IMR-90 (cell line): Measurements from ENCODE around the gene TSPAN4. TPM values are rescaled to one million over a fixed set of nuclear protein-coding genes. Genes with fewer than 3 reads are reported as not detected.

ENCODE experiments used
- ATAC-seq: fragments of 200-7000 bp; cut with Tn5 transposase; 2 replicates; pipeline ENCODE4 v1.9.1; 2020; ENCODE audit warnings: low read depth, mild to moderate bottlenecking, moderate library complexity
- BruUV-seq: library from RNA; stranded (reverse); fragments of 400-500 nt; replicated peaks from 2 replicates; lab custom pipeline; 2021; lab: Mats Ljungman, UMichigan
- CTCF ChIA-PET: fragments of 300-600 bp; formaldehyde crosslinking; extraction: SDS; loops from one replicate; lab custom pipeline; 2021; ENCODE audit warnings: antibody characterized with exemption; lab: Yijun Ruan, JAX
- POLR2A ChIA-PET: fragments of 300-600 bp; sonication (Branson Sonifier 250); formaldehyde crosslinking; loops from one replicate; lab custom pipeline; 2022; ENCODE audit warnings: antibody characterized with exemption; ENCODE audit not compliant: unreplicated experiment; lab: Charles Lee
- DNase-seq: peaks from one replicate; pipeline ENCODE4 v3.0.0; 2013
- H2AFZ ChIP-seq: replicated peaks from 2 replicates; pipeline ENCODE3; 2013; ENCODE audit warnings: low read length, mild to moderate bottlenecking; ENCODE audit not compliant: poor library complexity
- H2AK5ac ChIP-seq: 2 replicates; pipeline ENCODE4 v1.6.1; 2013; ENCODE audit warnings: low read depth, low read length, inconsistent platforms
- H2AK9ac ChIP-seq: replicated peaks from 2 replicates; pipeline ENCODE3; 2013; ENCODE audit warnings: mild to moderate bottlenecking, low read depth, low read length, moderate library complexity; ENCODE audit not compliant: poor library complexity
- H2BK120ac ChIP-seq: 2 replicates; pipeline ENCODE4 v1.6.1; 2013; ENCODE audit warnings: low read depth, low read length, inconsistent platforms
- H2BK15ac ChIP-seq: 3 replicates; pipeline ENCODE4 v1.6.1; 2013; ENCODE audit warnings: low read depth, low read length, inconsistent platforms
- H2BK20ac ChIP-seq: 2 replicates; pipeline ENCODE4 v1.6.1; 2013; ENCODE audit warnings: low read depth, mild to moderate bottlenecking, inconsistent platforms, low read length, moderate library complexity
- H2BK5ac ChIP-seq: 2 replicates; pipeline ENCODE4 v1.6.1; 2013; ENCODE audit warnings: mild to moderate bottlenecking, low read depth, low read length, inconsistent platforms; ENCODE audit not compliant: poor library complexity, severe bottlenecking
- H3K14ac ChIP-seq: replicated peaks from 2 replicates; pipeline ENCODE4 v1.6.1; 2013; ENCODE audit warnings: low read depth, low read length, inconsistent platforms
- H3K18ac ChIP-seq: 2 replicates; pipeline ENCODE4 v1.6.1; 2013; ENCODE audit warnings: low read depth, low read length, control low read depth
- H3K23ac ChIP-seq: 2 replicates; pipeline ENCODE4 v1.6.1; 2013; ENCODE audit warnings: low read depth, low read length, inconsistent platforms
- H3K27ac ChIP-seq: 2 replicates; pipeline ENCODE4 v1.5.1; 2013; ENCODE audit warnings: mild to moderate bottlenecking, control low read depth, low read length; ENCODE audit not compliant: insufficient read depth
- H3K27me3 ChIP-seq: 2 replicates; pipeline ENCODE4 v1.6.1; 2013; ENCODE audit warnings: low read length; ENCODE audit not compliant: control insufficient read depth, insufficient read depth
- H3K36me3 ChIP-seq: 2 replicates; pipeline ENCODE4 v1.6.1; 2013; ENCODE audit warnings: low read length, mixed read lengths; ENCODE audit not compliant: control insufficient read depth, insufficient read depth
- H3K4ac ChIP-seq: 2 replicates; pipeline ENCODE4 v1.6.1; 2013; ENCODE audit warnings: low read depth, low read length, inconsistent platforms
- H3K4me1 ChIP-seq: 2 replicates; pipeline ENCODE4 v1.6.1; 2013; ENCODE audit warnings: low read length, mixed read lengths; ENCODE audit not compliant: control insufficient read depth, insufficient read depth
- H3K4me2 ChIP-seq: 2 replicates; pipeline ENCODE4 v1.6.1; 2013; ENCODE audit warnings: low read depth, mild to moderate bottlenecking, control low read depth, low read length, moderate library complexity
- H3K4me3 ChIP-seq: 2 replicates; pipeline ENCODE4 v1.5.1; 2013; ENCODE audit warnings: low read depth, mild to moderate bottlenecking, control low read depth, low read length, moderate library complexity; ENCODE audit not compliant: insufficient read depth
- H3K56ac ChIP-seq: 2 replicates; pipeline ENCODE4 v1.6.1; 2013; ENCODE audit warnings: low read length, inconsistent platforms; ENCODE audit not compliant: insufficient read depth; ENCODE audit errors: extremely low read depth
- H3K79me1 ChIP-seq, 2 experiments: 2 replicates each; pipeline ENCODE4 v1.6.1; 2013; ENCODE audit warnings: low read length in 2 of 2, inconsistent platforms in 1 of 2, low read depth in 1 of 2
- H3K9ac ChIP-seq: 2 replicates; pipeline ENCODE4 v1.6.1; 2013; ENCODE audit warnings: low read depth, low read length, control low read depth
- H3K9me1 ChIP-seq: 2 replicates; pipeline ENCODE4 v1.6.1; 2013; ENCODE audit warnings: low read length, inconsistent platforms; ENCODE audit not compliant: insufficient read depth
- H3K9me3 ChIP-seq: 2 replicates; pipeline ENCODE4 v1.6.1; 2013; ENCODE audit warnings: low read length; ENCODE audit not compliant: control insufficient read depth, insufficient read depth
- H4K20me1 ChIP-seq: 2 replicates; pipeline ENCODE4 v1.6.1; 2013; ENCODE audit warnings: low read length, inconsistent platforms; ENCODE audit not compliant: insufficient read depth
- H4K5ac ChIP-seq: 2 replicates; pipeline ENCODE4 v1.6.1; 2013; ENCODE audit warnings: mild to moderate bottlenecking, low read depth, low read length, control low read depth
- H4K8ac ChIP-seq, 2 experiments: 2 replicates each; pipeline ENCODE4 v1.6.1; 2013; ENCODE audit warnings: low read depth in 2 of 2, low read length in 2 of 2, control low read depth in 1 of 2, inconsistent platforms in 1 of 2
- H4K91ac ChIP-seq: 2 replicates; pipeline ENCODE4 v1.6.1; 2013; ENCODE audit warnings: low read depth, low read length, inconsistent platforms; ENCODE audit not compliant: insufficient read depth
- BHLHE40 ChIP-seq: fragments of 150-350 bp; IDR thresholded peaks from 2 replicates; pipeline ENCODE4 v1.6.1; 2016; ENCODE audit warnings: mild to moderate bottlenecking, low read depth, low read length
- CEBPB ChIP-seq: IDR thresholded peaks from 2 replicates; pipeline ENCODE4 v1.6.1; 2012; ENCODE audit warnings: low read depth, low read length, improper control_type of control experiment
- FOS ChIP-seq: fragments of 150-350 bp; IDR thresholded peaks from 2 replicates; pipeline ENCODE4 v1.6.1; 2016; ENCODE audit warnings: low read depth, low read length
- MAFK ChIP-seq: IDR thresholded peaks from 2 replicates; pipeline ENCODE4 v1.6.1; 2012; ENCODE audit warnings: low read depth, low read length, improper control_type of control experiment
- MXI1 ChIP-seq: IDR thresholded peaks from 2 replicates; pipeline ENCODE4 v1.6.1; 2012; ENCODE audit warnings: low read depth, mild to moderate bottlenecking, low read length, moderate library complexity, borderline replicate concordance
- NFE2L2 ChIP-seq: fragments of 150-350 bp; IDR thresholded peaks from 2 replicates; pipeline ENCODE4 v1.6.1; 2016; ENCODE audit warnings: low read depth, mild to moderate bottlenecking, low read length
- POLR2A ChIP-seq: IDR thresholded peaks from 2 replicates; pipeline ENCODE4 v1.6.1; 2012; ENCODE audit warnings: mild to moderate bottlenecking, low read depth, low read length
- RAD21 ChIP-seq: IDR thresholded peaks from 2 replicates; pipeline ENCODE4 v1.6.1; 2012; ENCODE audit warnings: low read length, improper control_type of control experiment
- RCOR1 ChIP-seq: IDR thresholded peaks from 2 replicates; pipeline ENCODE4 v1.6.1; 2012; ENCODE audit warnings: mild to moderate bottlenecking, low read length, improper control_type of control experiment; ENCODE audit not compliant: insufficient replicate concordance
- RFX5 ChIP-seq: IDR thresholded peaks from 2 replicates; pipeline ENCODE4 v1.8.0; 2012; ENCODE audit warnings: low read depth, mild to moderate bottlenecking, low read length, moderate library complexity
- SMC3 ChIP-seq: fragments of 150-350 bp; IDR thresholded peaks from 2 replicates; pipeline ENCODE4 v1.6.1; 2016; ENCODE audit warnings: low read depth, mild to moderate bottlenecking, antibody characterized with exemption, low read length, moderate library complexity
- WGBS, 2 experiments: methylation state at CpG; one replicate each; pipeline versions ENCODE4 v1.1.5 to v1.1.7; 2013; ENCODE audit warnings: missing lambda C conversion rate in 2 of 2; ENCODE audit not compliant: insufficient read length in 1 of 2; ENCODE audit errors: extremely low coverage in 2 of 2; 5-methylcytosine and 5-hydroxymethylcytosine counted together
- dilution Hi-C: fragments of 300-500 bp; cut with HindIII; formaldehyde crosslinking; loops from one replicate; pipeline ENCODE4 v1.14.3; 2018; ENCODE audit warnings: low sequenced_read_pairs; ENCODE audit not compliant: unreplicated experiment
- in situ Hi-C: fragments of 300-500 bp; cut with MboI; formaldehyde crosslinking; loops from 3 replicates; pipeline ENCODE4 v1.14.3; 2019; ENCODE audit warnings: low sequenced_read_pairs, inconsistent platforms, mixed read lengths
- intact Hi-C: fragments of 100-400 bp; cut with micrococcal nuclease; formaldehyde crosslinking; loops from 2 replicates; pipeline ENCODE4 v1.10.0; 2022
- polyA plus RNA-seq, 3 experiments: library from polyadenylated mRNA; depleted of rRNA; stranded (reverse); fragments of >200 nt; gene quantifications; 2 replicates each; pipeline ENCODE4 v1.2.3, GENCODE V29; 2012; ENCODE audit warnings: low replicate concordance in 1 of 3
- total RNA-seq: library from RNA; depleted of rRNA; stranded (reverse); fragments of >200 nt; gene quantifications from 2 replicates; pipeline ENCODE4 v1.2.3, GENCODE V29; 2012
- TF ChIP-seq, protein P1 (sequence below): fragments of 150-350 bp; IDR thresholded peaks from 2 replicates; pipeline ENCODE4 v1.6.1; 2016; ENCODE audit warnings: low read depth, mild to moderate bottlenecking, low read length, moderate library complexity, borderline replicate concordance
- TF ChIP-seq, protein P2 (sequence below): fragments of 150-350 bp; IDR thresholded peaks from 2 replicates; pipeline ENCODE4 v1.6.1; 2017; ENCODE audit warnings: mild to moderate bottlenecking, antibody characterized with exemption, low read length, low read depth
- TF ChIP-seq, protein P3 (sequence below): conservative IDR thresholded peaks from 2 replicates; pipeline ENCODE4 v1.5.1; 2012; ENCODE audit warnings: mild to moderate bottlenecking, low read depth, low read length, improper control_type of control experiment

TSPAN4 gene
- total and polyA plus RNA-seq, 2 of the 4 experiments (the other 2 are of a cell fraction): 161 to 293 TPM

DNA sequence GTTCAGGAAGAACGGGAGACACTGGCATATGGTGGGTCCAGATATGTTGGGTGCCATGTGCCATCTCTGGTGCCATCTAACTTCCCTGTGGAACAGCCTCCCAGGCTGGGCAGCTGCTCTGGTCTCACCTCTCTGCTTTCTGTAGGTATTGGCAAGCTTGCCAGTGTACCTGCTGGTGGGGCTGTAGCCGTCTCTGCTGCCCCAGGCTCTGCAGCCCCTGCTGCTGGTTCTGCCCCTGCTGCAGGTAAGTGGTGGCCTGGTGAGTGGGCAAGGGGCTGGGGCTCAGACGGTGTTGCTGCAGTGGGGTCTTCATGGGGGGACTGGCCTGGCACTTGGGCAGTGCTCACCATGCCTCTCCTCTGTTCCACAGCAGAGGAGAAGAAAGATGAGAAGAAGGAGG is 30.3 kb upstream of the TSPAN4 start:
- Histone ChIP-seq H3K18ac (no peak overlapping the region), H2BK15ac (no peak overlapping the region), H4K5ac (no peak overlapping the region), H4K20me1 (peaks cover 38% of the 10 kb centered on the region), H2BK20ac (no peak overlapping the region), H3K9me1 (no peaks in the 10 kb centered on the region), H3K4ac (no peak overlapping the region), H4K91ac (no peak overlapping the region), H3K9ac (no peak overlapping the region), H2BK5ac (no peak overlapping the region), H3K4me1 (peaks cover 6% of the 10 kb centered on the region), H2AFZ (no peak overlapping the region), H4K8ac (no peak overlapping the region), H3K9me3 (no peaks in the 10 kb centered on the region), H3K14ac (no peak overlapping the region), H3K27me3 (no peaks in the 10 kb centered on the region), H3K56ac (no peak overlapping the region), H2AK9ac (no peak overlapping the region), H2BK120ac (no peak overlapping the region), H3K36me3 (peaks cover 30% of the 10 kb centered on the region), H3K23ac (no peak overlapping the region), H3K27ac (no peak overlapping the region), H3K4me3 (no peak overlapping the region), H2AK5ac (no peak overlapping the region), H3K4me2 (no peak overlapping the region), H3K79me1 (peaks cover 27 to 53% of the 10 kb centered on the region in 2 experiments)
- intact Hi-C loops (no loop called here), in situ Hi-C loops (no loop called here), dilution Hi-C loops (no loop called here)
- TF ChIP-seq FOS (no peak), RAD21 (no peak), MXI1 (no peak), SMC3 (no peak), NFE2L2 (no peak), MAFK (no peak), RFX5 (no peak), POLR2A (no peak), RCOR1 (no peak), BHLHE40 (no peak), CEBPB (no peak)
- TF ChIP-seq, protein P1, sequence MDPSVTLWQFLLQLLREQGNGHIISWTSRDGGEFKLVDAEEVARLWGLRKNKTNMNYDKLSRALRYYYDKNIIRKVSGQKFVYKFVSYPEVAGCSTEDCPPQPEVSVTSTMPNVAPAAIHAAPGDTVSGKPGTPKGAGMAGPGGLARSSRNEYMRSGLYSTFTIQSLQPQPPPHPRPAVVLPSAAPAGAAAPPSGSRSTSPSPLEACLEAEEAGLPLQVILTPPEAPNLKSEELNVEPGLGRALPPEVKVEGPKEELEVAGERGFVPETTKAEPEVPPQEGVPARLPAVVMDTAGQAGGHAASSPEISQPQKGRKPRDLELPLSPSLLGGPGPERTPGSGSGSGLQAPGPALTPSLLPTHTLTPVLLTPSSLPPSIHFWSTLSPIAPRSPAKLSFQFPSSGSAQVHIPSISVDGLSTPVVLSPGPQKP: no peak
- TF ChIP-seq, protein P2, sequence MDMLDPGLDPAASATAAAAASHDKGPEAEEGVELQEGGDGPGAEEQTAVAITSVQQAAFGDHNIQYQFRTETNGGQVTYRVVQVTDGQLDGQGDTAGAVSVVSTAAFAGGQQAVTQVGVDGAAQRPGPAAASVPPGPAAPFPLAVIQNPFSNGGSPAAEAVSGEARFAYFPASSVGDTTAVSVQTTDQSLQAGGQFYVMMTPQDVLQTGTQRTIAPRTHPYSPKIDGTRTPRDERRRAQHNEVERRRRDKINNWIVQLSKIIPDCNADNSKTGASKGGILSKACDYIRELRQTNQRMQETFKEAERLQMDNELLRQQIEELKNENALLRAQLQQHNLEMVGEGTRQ: no peak
- TF ChIP-seq, protein P3, sequence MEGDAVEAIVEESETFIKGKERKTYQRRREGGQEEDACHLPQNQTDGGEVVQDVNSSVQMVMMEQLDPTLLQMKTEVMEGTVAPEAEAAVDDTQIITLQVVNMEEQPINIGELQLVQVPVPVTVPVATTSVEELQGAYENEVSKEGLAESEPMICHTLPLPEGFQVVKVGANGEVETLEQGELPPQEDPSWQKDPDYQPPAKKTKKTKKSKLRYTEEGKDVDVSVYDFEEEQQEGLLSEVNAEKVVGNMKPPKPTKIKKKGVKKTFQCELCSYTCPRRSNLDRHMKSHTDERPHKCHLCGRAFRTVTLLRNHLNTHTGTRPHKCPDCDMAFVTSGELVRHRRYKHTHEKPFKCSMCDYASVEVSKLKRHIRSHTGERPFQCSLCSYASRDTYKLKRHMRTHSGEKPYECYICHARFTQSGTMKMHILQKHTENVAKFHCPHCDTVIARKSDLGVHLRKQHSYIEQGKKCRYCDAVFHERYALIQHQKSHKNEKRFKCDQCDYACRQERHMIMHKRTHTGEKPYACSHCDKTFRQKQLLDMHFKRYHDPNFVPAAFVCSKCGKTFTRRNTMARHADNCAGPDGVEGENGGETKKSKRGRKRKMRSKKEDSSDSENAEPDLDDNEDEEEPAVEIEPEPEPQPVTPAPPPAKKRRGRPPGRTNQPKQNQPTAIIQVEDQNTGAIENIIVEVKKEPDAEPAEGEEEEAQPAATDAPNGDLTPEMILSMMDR: no peak
- no CpG with 5 or more reads among the region's 3 CpGs for WGBS, 2 experiments
- no peak for DNase-seq
- ATAC-seq: no peak
- CTCF ChIA-PET: no interaction called here
- BruUV-seq: no TSS peak
- POLR2A ChIA-PET: no interaction called here
